ENCODE results near the gene TRIM8.
A peak's percentile ranks its signal among the peaks of the same experiment; 100 is the strongest.

The TRIM8 gene

DNA sequence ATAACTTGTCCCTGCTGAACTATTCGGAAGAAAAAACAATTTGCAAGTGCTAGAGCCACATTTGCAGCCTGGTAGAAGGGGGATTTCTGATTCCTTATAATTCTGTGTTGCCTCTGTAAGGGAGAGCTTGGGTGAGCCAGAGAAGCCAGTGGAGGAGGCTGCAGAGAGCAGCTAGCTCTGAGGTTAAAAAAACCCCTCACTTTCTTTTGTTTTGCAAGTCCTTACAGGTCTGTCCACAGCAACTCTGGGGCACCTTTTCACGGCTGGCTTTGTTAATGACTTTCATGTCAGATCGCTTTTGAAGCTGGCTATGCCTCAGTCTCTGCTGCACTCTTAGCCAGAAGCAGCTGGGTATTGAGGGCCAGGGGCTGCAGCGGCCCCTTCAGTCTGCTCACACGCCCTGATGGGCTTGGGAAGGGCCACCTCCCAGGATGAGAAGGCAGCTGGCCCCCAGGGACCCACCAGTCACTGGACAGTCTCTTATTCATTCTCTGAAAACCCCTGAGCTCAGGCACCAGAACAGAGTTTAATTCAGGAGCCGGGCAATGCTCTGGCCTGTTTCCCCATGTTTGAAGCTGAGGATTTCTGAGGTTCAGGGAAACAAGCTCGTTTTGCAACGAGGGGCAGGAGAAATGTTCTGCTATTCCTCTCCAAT, 30.9 kb downstream of the TRIM8 start:
- no peaks in the 10 kb centered on the region for H3K36me3 ChIP-seq (ENCODE audit: control insufficient read depth, insufficient read depth, low read length)
- peak; percentile 33 for DNase-seq (ENCODE audit: extremely low read depth, insufficient read length)
- no peak overlapping the region for H3K4me3 ChIP-seq (replicated peaks; ENCODE audit: low read depth, low read length)
- TF ChIP-seq, protein P1, sequence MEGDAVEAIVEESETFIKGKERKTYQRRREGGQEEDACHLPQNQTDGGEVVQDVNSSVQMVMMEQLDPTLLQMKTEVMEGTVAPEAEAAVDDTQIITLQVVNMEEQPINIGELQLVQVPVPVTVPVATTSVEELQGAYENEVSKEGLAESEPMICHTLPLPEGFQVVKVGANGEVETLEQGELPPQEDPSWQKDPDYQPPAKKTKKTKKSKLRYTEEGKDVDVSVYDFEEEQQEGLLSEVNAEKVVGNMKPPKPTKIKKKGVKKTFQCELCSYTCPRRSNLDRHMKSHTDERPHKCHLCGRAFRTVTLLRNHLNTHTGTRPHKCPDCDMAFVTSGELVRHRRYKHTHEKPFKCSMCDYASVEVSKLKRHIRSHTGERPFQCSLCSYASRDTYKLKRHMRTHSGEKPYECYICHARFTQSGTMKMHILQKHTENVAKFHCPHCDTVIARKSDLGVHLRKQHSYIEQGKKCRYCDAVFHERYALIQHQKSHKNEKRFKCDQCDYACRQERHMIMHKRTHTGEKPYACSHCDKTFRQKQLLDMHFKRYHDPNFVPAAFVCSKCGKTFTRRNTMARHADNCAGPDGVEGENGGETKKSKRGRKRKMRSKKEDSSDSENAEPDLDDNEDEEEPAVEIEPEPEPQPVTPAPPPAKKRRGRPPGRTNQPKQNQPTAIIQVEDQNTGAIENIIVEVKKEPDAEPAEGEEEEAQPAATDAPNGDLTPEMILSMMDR (IDR thresholded peaks at IDR 0.05; ENCODE audit: insufficient read depth, low read length, poor library complexity, severe bottlenecking), result no peak
- H3K27me3 ChIP-seq (replicated peaks; ENCODE audit: control insufficient read depth, insufficient read depth, low read length), result no peaks in the 10 kb centered on the region

DNA sequence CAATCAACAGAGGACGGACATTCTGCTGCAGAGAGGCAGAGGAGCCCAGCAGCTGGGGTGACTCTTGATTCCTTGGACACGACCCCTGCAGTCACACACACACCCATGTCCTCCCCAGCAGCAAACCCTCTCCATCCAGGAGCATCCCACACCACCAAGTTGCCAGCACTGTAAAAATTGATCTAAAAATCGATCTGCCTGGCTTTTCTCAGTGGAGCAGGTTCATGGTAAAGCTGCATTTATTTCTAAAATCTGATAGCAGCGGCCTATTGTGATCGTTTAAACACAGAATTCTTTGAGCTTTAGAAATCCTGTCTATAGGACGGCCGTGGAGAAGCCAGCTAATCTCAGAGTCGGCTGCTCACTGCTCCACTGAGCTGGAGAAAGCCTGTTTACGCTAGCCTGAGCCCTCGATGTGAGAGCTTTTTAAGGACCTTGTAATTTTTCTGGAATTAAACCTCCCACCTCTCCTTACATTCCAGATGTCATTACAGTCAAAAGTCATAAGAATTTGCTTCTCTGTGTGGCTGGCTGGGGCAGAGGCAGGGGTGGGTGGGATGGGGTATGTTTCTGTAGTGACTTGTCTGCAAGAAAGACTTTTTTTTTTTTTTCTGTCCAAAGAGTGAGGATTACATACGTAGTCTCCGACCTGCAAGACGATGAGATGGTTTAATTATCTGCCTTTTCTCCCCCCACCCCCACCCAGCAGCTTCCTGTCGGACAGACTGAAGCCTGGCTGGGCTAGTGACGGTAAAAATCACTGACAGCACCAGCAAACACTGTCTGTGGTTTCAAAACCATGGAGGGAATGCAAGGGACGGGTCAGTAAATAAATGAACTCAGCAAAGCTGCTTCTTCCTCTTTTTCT, 31.6 kb downstream of the TRIM8 start:
- Histone ChIP-seq H3K27me3 (replicated peaks; ENCODE audit: control insufficient read depth, insufficient read depth, low read length) (no peaks in the 10 kb centered on the region), H3K36me3 (ENCODE audit: control insufficient read depth, insufficient read depth, low read length) (no peaks in the 10 kb centered on the region), H3K4me3 (replicated peaks; ENCODE audit: low read depth, low read length) (no peak overlapping the region)
- peak; percentile 48 for DNase-seq (ENCODE audit: extremely low read depth, insufficient read length)
- TF ChIP-seq, protein P1 (IDR thresholded peaks at IDR 0.05; ENCODE audit: insufficient read depth, low read length, poor library complexity, severe bottlenecking), result no peak

DNA sequence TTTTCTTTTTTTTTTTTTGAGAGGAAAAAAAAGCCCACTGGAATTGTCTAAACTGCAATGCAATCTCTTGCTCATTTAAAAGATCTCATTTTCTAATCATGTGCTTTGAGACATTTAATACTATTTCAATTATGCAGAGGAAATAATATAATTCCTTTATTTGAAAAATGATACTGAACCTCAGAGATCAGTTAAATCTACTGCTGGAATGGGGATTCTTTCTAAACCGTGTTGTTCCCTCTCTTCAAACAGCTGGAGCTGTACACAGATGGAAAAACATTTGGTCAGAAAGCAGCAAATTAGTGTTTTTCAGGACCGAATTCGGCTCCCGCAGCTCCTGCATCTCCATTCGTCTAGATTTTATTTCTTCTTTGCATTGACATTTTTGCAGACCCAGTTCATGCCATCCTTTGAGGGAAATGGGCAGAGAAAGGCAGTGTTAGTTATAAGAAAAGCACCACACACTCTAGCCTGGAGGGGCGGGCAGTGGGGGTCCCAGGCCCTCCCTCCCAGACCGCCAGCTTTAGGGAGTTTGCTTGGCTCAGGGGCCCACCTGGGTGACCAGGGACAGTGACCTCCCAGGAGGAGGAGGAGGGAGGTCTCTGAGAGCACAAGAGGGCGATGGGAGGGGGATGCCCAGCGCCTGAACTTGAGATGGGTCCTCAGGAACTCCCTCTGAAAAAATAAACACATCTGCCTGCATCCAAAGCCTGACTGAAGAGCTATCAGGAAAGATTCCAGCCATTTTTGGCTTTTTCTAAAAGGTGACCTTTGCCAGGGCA, 32.4 kb downstream of the TRIM8 start:
- TF ChIP-seq, protein P1 (IDR thresholded peaks at IDR 0.05; ENCODE audit: insufficient read depth, low read length, poor library complexity, severe bottlenecking), result no peak
- no peak for DNase-seq (ENCODE audit: extremely low read depth, insufficient read length)
- Histone ChIP-seq H3K36me3 (ENCODE audit: control insufficient read depth, insufficient read depth, low read length) (no peaks in the 10 kb centered on the region), H3K27me3 (replicated peaks; ENCODE audit: control insufficient read depth, insufficient read depth, low read length) (no peaks in the 10 kb centered on the region), H3K4me3 (replicated peaks; ENCODE audit: low read depth, low read length) (no peak overlapping the region)

DNA sequence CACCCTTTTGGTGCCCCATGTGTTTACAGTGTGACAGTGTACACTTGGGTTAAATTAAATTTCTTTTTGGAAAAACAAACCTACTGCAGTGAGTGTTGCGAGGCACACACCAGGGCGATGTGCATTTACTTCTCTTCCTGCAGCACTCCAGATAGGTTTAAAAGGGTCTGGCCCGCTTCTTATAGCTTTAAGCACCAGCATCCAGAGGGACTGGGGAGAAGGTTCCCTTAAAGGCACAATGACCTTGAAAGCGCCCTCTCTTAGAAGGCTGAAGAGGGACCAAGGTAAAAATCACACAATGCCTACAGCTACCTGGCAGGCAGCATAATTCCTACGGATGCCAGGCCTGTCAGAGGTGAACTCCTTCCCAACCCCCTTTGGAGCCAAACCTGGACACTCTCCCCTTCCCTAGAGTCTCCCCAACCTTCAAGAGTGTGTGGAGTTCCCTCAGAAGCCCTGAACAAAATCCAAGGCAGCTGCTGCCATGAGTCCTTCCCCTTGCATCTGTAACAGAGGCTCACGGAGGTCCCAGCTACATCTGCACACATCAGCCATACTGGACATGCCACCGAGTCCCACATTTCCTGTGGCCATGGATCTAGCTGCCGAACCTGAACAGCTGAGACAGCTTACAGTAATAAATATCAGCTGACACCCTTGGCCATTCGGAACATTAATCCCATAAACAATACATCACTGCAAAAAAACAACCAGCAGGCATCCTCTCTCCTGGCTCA, 33.2 kb downstream of the TRIM8 start:
- H3K36me3 ChIP-seq (ENCODE audit: control insufficient read depth, insufficient read depth, low read length), result no peaks in the 10 kb centered on the region; the same call in 1 of the 2 replicates
- TF ChIP-seq, protein P1 (IDR thresholded peaks at IDR 0.05; ENCODE audit: insufficient read depth, low read length, poor library complexity, severe bottlenecking), result no peak
- H3K4me3 ChIP-seq (replicated peaks; ENCODE audit: low read depth, low read length), result no peak overlapping the region
- H3K27me3 ChIP-seq (replicated peaks; ENCODE audit: control insufficient read depth, insufficient read depth, low read length), result no peaks in the 10 kb centered on the region
- DNase-seq (ENCODE audit: extremely low read depth, insufficient read length), result no peak

DNA sequence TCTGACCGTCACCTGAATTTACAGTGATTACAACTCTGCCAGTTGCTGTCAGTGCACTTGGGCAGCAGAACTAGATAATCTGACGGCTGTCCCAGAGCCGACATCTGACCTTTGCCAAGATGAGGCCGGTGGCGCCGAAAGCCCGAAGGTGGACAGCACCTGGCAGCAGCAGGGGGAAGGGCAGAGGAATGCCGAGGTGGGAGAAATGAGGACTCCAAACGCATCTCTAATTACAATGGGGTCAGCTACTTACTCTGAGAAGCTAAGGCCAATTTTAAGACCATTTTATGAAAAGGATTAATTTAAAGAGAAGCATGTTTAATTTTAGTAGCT, 33.8 kb downstream of the TRIM8 start:
- Histone ChIP-seq H3K4me3 (replicated peaks; ENCODE audit: low read depth, low read length) (no peak overlapping the region), H3K27me3 (replicated peaks; ENCODE audit: control insufficient read depth, insufficient read depth, low read length) (no peaks in the 10 kb centered on the region), H3K36me3 (ENCODE audit: control insufficient read depth, insufficient read depth, low read length) (no peaks in the 10 kb centered on the region; the same call in 1 of the 2 replicates)
- no peak for DNase-seq (ENCODE audit: extremely low read depth, insufficient read length)
- TF ChIP-seq, protein P1 (IDR thresholded peaks at IDR 0.05; ENCODE audit: insufficient read depth, low read length, poor library complexity, severe bottlenecking), result no peak
